PC-3 (cell line): ENCODE results near the gene RNF222. TPM values are rescaled to one million over a fixed set of nuclear protein-coding genes. Genes with fewer than 3 reads are reported as not detected.
"Not testable (repeated sequence)": the region's sequence is repeated elsewhere in the genome, so short reads cannot be mapped to it uniquely, and the experiment has no call there.

ENCODE experiments used
- ATAC-seq: fragments of 200-7000 bp; cut with Tn5 transposase; 2 replicates; pipeline ENCODE4 v1.9.1; 2020; ENCODE audit warnings: mild to moderate bottlenecking, moderate library complexity
- BruUV-seq: library from RNA; stranded (reverse); fragments of 400-500 nt; replicated peaks from 2 replicates; lab custom pipeline; 2021; lab: Mats Ljungman, UMichigan
- CTCF ChIA-PET: fragments of 300-600 bp; sonication (Branson Sonifier 250); formaldehyde crosslinking; loops from one replicate; lab custom pipeline; 2022; ENCODE audit warnings: antibody characterized with exemption; lab: Charles Lee
- POLR2A ChIA-PET: fragments of 300-600 bp; sonication (Branson Sonifier 250); formaldehyde crosslinking; loops from one replicate; lab custom pipeline; 2022; ENCODE audit warnings: antibody characterized with exemption; ENCODE audit not compliant: unreplicated experiment; lab: Charles Lee
- DNase-seq: peaks from one replicate; pipeline ENCODE4 v3.0.0-alpha.2; 2015
- H2AFZ ChIP-seq: fragments of 300-600 bp; sonication (generic); 2 replicates; pipeline ENCODE4 v1.6.0; 2016; ENCODE audit warnings: antibody characterized with exemption, low read length
- H3F3A ChIP-seq: fragments of 300-600 bp; sonication (generic); one replicate; pipeline ENCODE4 v1.6.0; 2017; ENCODE audit warnings: antibody characterized with exemption, low read length, control low read depth, mild to moderate bottlenecking; ENCODE audit not compliant: unreplicated experiment
- H3K27ac ChIP-seq: fragments of 300-600 bp; sonication (generic); 2 replicates; pipeline ENCODE4 v1.5.1; 2016; ENCODE audit warnings: mild to moderate bottlenecking, low read length
- H3K27me3 ChIP-seq: fragments of 300-600 bp; sonication (generic); 2 replicates; pipeline ENCODE4 v1.6.1; 2016; ENCODE audit warnings: low read length, mixed read lengths
- H3K36me3 ChIP-seq: fragments of 300-600 bp; sonication (generic); 2 replicates; pipeline ENCODE4 v1.6.1; 2016; ENCODE audit warnings: low read depth, mixed run types, low read length, mixed read lengths
- H3K4me1 ChIP-seq: fragments of 300-600 bp; sonication (generic); 2 replicates; pipeline ENCODE4 v1.5.1; 2016; ENCODE audit warnings: low read length; ENCODE audit not compliant: insufficient read depth
- H3K4me2 ChIP-seq: fragments of 300-600 bp; sonication (generic); 2 replicates; pipeline ENCODE4 v1.6.0; 2016; ENCODE audit warnings: low read length
- H3K4me3 ChIP-seq: fragments of 300-600 bp; sonication (generic); 2 replicates; pipeline ENCODE4 v1.5.1; 2016; ENCODE audit warnings: mild to moderate bottlenecking, low read length, mixed read lengths
- H3K79me2 ChIP-seq: fragments of 300-600 bp; sonication (generic); 2 replicates; pipeline ENCODE4 v1.6.1; 2017; ENCODE audit warnings: low read length, mixed read lengths
- H3K9ac ChIP-seq: fragments of 300-600 bp; sonication (generic); 2 replicates; pipeline ENCODE4 v1.6.0; 2016; ENCODE audit warnings: mild to moderate bottlenecking, low read length
- H3K9me2 ChIP-seq: fragments of 300-600 bp; sonication (generic); replicated peaks from 2 replicates; pipeline ENCODE4 v1.6.1; 2016; ENCODE audit warnings: mixed run types, low read length, mixed read lengths
- H3K9me3 ChIP-seq: fragments of 300-600 bp; sonication (generic); 2 replicates; pipeline ENCODE4 v1.6.1; 2016; ENCODE audit warnings: low read length, mixed read lengths
- H4K20me1 ChIP-seq: fragments of 300-600 bp; sonication (generic); 2 replicates; pipeline ENCODE4 v1.6.1; 2016; ENCODE audit warnings: low read length, mixed read lengths
- EZH2 ChIP-seq: fragments of 300-600 bp; sonication (generic); IDR thresholded peaks from one replicate; pipeline ENCODE4 v1.6.1; 2017; ENCODE audit warnings: antibody characterized with exemption, mild to moderate bottlenecking, low read length; ENCODE audit not compliant: unreplicated experiment
- EZH2phosphoT487 ChIP-seq: fragments of 300-600 bp; sonication (generic); IDR thresholded peaks from 2 replicates; pipeline ENCODE4 v1.6.1; 2018; ENCODE audit warnings: mild to moderate bottlenecking, antibody characterized with exemption, low read length, borderline replicate concordance
- intact Hi-C: fragments of 100-400 bp; cut with micrococcal nuclease; formaldehyde crosslinking; loops from 2 replicates; pipeline ENCODE4 v1.9.0; 2023
- total RNA-seq: library from RNA; depleted of rRNA; stranded (reverse); fragments of >200 nt; gene quantifications from 2 replicates; pipeline ENCODE4 v1.2.3, GENCODE V29; 2014
- TF ChIP-seq, protein P1 (sequence below): fragments of 300-600 bp; sonication (generic); conservative IDR thresholded peaks from 2 replicates; pipeline ENCODE4 v1.5.1; 2017; ENCODE audit warnings: antibody characterized with exemption, low read depth, mild to moderate bottlenecking, low read length

Gene RNF222
- total RNA-seq, 1 experiment from 2014 or later, result 0.07 TPM

DNA sequence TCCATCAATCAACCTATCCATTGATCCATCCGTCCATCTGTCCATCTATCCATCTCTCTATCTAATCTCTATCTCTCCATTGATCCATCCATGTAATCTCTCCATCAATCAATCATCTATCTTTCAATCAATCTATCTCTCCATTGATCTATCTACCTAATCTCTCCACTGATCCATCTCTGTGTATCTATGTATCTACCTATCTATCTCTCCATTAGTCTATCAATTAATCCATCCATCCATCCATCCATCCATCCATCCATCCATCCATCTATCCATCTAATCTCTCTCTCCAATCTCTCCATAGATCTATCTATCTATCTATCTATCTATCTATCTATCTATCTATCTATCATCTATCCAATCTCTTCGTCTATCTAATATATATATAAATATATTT, 3.5 kb upstream of the RNF222 start:
- ATAC-seq (no peak), DNase-seq (no peak)
- Histone ChIP-seq H3K9me3 (no peaks in the 10 kb centered on the region), H3K4me1 (no peaks in the 10 kb centered on the region), H3K9me2 (no peaks in the 10 kb centered on the region), H3K27me3 (no peaks in the 10 kb centered on the region), H3K79me2 (no peaks in the 10 kb centered on the region), H2AFZ (no peak overlapping the region), H3K4me2 (no peak overlapping the region), H3K9ac (no peak overlapping the region), H3F3A (no peaks in the 10 kb centered on the region), H3K27ac (no peak overlapping the region), H4K20me1 (no peaks in the 10 kb centered on the region), H3K36me3 (no peaks in the 10 kb centered on the region), H3K4me3 (no peak overlapping the region)
- no TSS peak for BruUV-seq
- intact Hi-C loops, result no loop called here
- ChIA-PET CTCF (no interaction called here), POLR2A (no interaction called here)
- no peak for TF ChIP-seq EZH2
- TF ChIP-seq, protein P1, sequence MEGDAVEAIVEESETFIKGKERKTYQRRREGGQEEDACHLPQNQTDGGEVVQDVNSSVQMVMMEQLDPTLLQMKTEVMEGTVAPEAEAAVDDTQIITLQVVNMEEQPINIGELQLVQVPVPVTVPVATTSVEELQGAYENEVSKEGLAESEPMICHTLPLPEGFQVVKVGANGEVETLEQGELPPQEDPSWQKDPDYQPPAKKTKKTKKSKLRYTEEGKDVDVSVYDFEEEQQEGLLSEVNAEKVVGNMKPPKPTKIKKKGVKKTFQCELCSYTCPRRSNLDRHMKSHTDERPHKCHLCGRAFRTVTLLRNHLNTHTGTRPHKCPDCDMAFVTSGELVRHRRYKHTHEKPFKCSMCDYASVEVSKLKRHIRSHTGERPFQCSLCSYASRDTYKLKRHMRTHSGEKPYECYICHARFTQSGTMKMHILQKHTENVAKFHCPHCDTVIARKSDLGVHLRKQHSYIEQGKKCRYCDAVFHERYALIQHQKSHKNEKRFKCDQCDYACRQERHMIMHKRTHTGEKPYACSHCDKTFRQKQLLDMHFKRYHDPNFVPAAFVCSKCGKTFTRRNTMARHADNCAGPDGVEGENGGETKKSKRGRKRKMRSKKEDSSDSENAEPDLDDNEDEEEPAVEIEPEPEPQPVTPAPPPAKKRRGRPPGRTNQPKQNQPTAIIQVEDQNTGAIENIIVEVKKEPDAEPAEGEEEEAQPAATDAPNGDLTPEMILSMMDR, result no peak
- TF ChIP-seq EZH2phosphoT487, result no peak

DNA sequence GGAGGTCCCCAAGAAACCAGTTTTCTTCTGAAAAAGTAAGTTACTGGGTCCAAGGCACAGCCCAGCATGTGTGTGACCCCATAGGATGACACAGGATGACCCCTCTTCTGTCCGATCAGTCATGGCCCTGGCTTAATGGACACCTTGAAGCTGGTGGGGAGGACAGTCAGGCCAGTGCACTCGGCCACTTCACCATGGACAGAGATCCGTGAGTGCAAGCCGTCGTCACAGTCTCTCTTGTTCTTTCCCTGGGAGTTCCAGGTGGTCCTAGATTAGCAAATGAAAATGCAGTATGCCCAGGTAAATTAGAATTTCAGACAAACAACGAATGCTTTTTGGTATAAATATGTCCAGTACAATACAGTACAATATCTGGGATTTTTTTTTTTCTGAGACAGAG, 1.4 kb upstream of the RNF222 start:
- Histone ChIP-seq H3K36me3 (no peaks in the 10 kb centered on the region), H4K20me1 (no peaks in the 10 kb centered on the region), H3K27me3 (no peaks in the 10 kb centered on the region), H3K27ac (no peak overlapping the region), H3K9me2 (no peaks in the 10 kb centered on the region), H3K9me3 (no peaks in the 10 kb centered on the region), H3K4me3 (no peak overlapping the region), H3F3A (no peaks in the 10 kb centered on the region), H2AFZ (no peak overlapping the region), H3K4me2 (no peak overlapping the region), H3K4me1 (peaks cover 2% of the 10 kb centered on the region; the same call in 1 of the 2 replicates), H3K9ac (no peak overlapping the region), H3K79me2 (no peaks in the 10 kb centered on the region)
- ChIA-PET POLR2A (no interaction called here), CTCF (no interaction called here)
- intact Hi-C loops, result no loop called here
- ATAC-seq (no peak), DNase-seq (no peak)
- no TSS peak for BruUV-seq
- TF ChIP-seq EZH2 (no peak), EZH2phosphoT487 (no peak)
- TF ChIP-seq, protein P1, result no peak

DNA sequence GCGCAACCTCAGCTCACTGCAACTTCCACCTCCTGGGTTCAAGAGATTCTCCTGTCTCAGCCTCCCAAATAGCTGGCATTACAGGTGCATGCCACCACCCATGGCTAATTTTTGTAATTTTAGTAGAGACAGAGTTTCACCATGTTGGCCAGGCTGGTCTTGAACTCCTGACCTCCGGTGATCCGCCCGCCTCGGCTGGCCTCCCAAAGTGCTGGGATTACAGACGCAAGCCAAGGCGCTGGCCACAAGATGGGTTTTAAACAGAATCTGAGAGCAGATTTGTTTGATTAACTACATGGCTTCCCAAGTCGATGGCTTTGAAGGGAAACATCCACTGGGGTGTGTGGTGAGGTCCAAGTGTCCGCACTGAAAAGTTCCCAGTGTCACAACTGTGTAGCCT, 3.1 kb downstream of the RNF222 start:
- H3K4me2 ChIP-seq, CTCF ChIA-PET, H4K20me1 ChIP-seq, H3K36me3 ChIP-seq, H3K27ac ChIP-seq, H3F3A ChIP-seq, H3K79me2 ChIP-seq, BruUV-seq, intact Hi-C loops, H3K9ac ChIP-seq, POLR2A ChIA-PET, ATAC-seq, H3K4me3 ChIP-seq, DNase-seq, H2AFZ ChIP-seq, H3K9me2 ChIP-seq, H3K27me3 ChIP-seq, H3K9me3 ChIP-seq: not testable (repeated sequence)
- H3K4me1 ChIP-seq, result peaks cover 11% of the 10 kb centered on the region
